GM12873 (cell line): ENCODE data around the gene GNAI3.

Experiments used
- CTCF ChIP-seq: IDR thresholded peaks from 2 replicates; pipeline ENCODE4 v1.5.1; 2012; ENCODE audit warnings: low read depth, mild to moderate bottlenecking, moderate library complexity, low read length, control low read depth; ENCODE audit not compliant: insufficient read depth; ENCODE audit errors: missing control alignments

GNAI3 gene

GRCh38 chr1:109532365-109533136, 15.9 kb upstream of the GNAI3 start:
- TF ChIP-seq CTCF = peak; percentile 99

- TF ChIP-seq CTCF = no peak
Measured at GRCh38 chr1:109534307-109534858, 14.0 kb upstream of the GNAI3 start.

- TF ChIP-seq CTCF = no peak
Measured at GRCh38 chr1:109535481-109535880, 12.9 kb upstream of the GNAI3 start.

- TF ChIP-seq CTCF = no peak
Measured at GRCh38 chr1:109535971-109536491, 12.4 kb upstream of the GNAI3 start.

GRCh38 chr1:109537450-109538178, 10.8 kb upstream of the GNAI3 start:
- TF ChIP-seq CTCF = no peak

GRCh38 chr1:109538827-109539555, 9.4 kb upstream of the GNAI3 start:
- no peak for TF ChIP-seq CTCF

- no peak for TF ChIP-seq CTCF
Measured at GRCh38 chr1:109539676-109540075, 8.7 kb upstream of the GNAI3 start, which contains the start of gene GPR61. TSS of gene GPR61 (plus strand) at chr1:109539872. CDS start at chr1:109543023, 3,151 bp downstream.
